Breast epithelium (tissue), 3 donors: Measurements from ENCODE around the gene PLVAP.

Source experiments
- CTCF ChIP-seq, 3 donors: fragments of 450-650 bp; IDR thresholded peaks; one replicate each; pipeline ENCODE4 v1.5.1; 2016 to 2017; ENCODE audit warnings: antibody characterized with exemption in 3 of 3, mild to moderate bottlenecking in 3 of 3, moderate library complexity in 3 of 3
- POLR2A ChIP-seq: fragments of 450-650 bp; IDR thresholded peaks from one replicate; pipeline ENCODE4 v1.6.1; 2016; ENCODE audit warnings: antibody characterized with exemption, mild to moderate bottlenecking, moderate library complexity
- POLR2AphosphoS5 ChIP-seq, 3 donors: sonication (generic); formaldehyde crosslinking; IDR thresholded peaks; one replicate each; pipeline ENCODE4 v1.6.1; 2017; ENCODE audit warnings: antibody characterized with exemption in 3 of 3

DNA sequence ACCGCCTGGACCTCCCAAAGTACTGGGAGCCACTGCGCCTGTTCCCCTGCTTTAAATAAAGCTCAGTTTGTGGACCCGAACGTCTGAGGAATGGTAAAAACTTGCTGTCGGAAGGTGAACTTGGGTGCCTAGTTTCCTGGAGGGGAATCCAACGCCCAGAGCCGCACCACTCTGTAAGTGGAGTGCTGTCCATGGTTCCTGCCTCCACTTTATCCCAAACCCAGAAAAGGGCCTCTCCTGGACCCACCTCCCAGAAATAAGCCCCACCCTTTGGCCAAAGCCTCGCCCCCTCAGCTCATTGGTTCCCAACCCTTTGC, 44.8 kb downstream of the PLVAP start:
- TF ChIP-seq CTCF (IDR thresholded peaks at IDR 0.05) (no peak), POLR2A (no peak), POLR2AphosphoS5 (IDR thresholded peaks at IDR 0.05) (no peak)
